Endodermal cell (in vitro differentiated cells): ENCODE data around the gene DTNB. TPM values are rescaled to one million over a fixed set of nuclear protein-coding genes. Genes with fewer than 3 reads are reported as not detected.

Experiments used
- DNase-seq: peaks from one replicate; pipeline ENCODE4 v3.0.0-alpha.2; 2017
- H3K27ac ChIP-seq: 2 replicates; pipeline ENCODE4 v1.5.1; 2013; ENCODE audit warnings: mild to moderate bottlenecking, low read depth, low read length, moderate library complexity
- H3K27me3 ChIP-seq: 2 replicates; pipeline ENCODE4 v1.6.1; 2013; ENCODE audit warnings: mild to moderate bottlenecking, low read length, moderate library complexity; ENCODE audit not compliant: insufficient read depth, control insufficient read depth, poor library complexity, severe bottlenecking
- H3K36me3 ChIP-seq: 2 replicates; pipeline ENCODE4 v1.7.0; 2013; ENCODE audit warnings: mild to moderate bottlenecking, low read length, moderate library complexity; ENCODE audit not compliant: control insufficient read depth, insufficient read depth
- H3K4me1 ChIP-seq: one replicate; pipeline ENCODE4 v1.7.0; 2013; ENCODE audit warnings: low read length; ENCODE audit not compliant: control insufficient read depth, insufficient read depth
- H3K4me3 ChIP-seq: 2 replicates; pipeline ENCODE4 v1.5.1; 2013; ENCODE audit warnings: mild to moderate bottlenecking, low read length, moderate library complexity
- H3K9ac ChIP-seq: 2 replicates; pipeline ENCODE4 v1.6.1; 2013; ENCODE audit warnings: mild to moderate bottlenecking, low read length, moderate library complexity; ENCODE audit not compliant: poor library complexity, severe bottlenecking; ENCODE audit errors: extremely low read depth
- H3K9me3 ChIP-seq: 2 replicates; pipeline ENCODE4 v1.6.1; 2013; ENCODE audit warnings: mild to moderate bottlenecking, low read length, moderate library complexity; ENCODE audit not compliant: control insufficient read depth
- H3K27ac Mint-ChIP-seq: 2 replicates; pipeline ENCODE4 v1.8.0; 2020; ENCODE audit warnings: mixed read lengths
- H3K27me3 Mint-ChIP-seq: 2 replicates; pipeline ENCODE4 v1.8.0; 2021; ENCODE audit warnings: mild to moderate bottlenecking, mixed read lengths; ENCODE audit not compliant: insufficient read depth
- H3K36me3 Mint-ChIP-seq: 2 replicates; pipeline ENCODE4 v1.8.0; 2020; ENCODE audit warnings: low read depth, mixed read lengths
- H3K4me1 Mint-ChIP-seq: 2 replicates; pipeline ENCODE4 v1.8.0; 2020; ENCODE audit warnings: mixed read lengths
- H3K4me3 Mint-ChIP-seq: 2 replicates; pipeline ENCODE4 v1.8.0; 2020; ENCODE audit warnings: mild to moderate bottlenecking, moderate library complexity, mixed read lengths
- H3K9me3 Mint-ChIP-seq: 2 replicates; pipeline ENCODE4 v1.8.0; 2020; ENCODE audit warnings: mild to moderate bottlenecking, mixed read lengths
- WGBS, 2 experiments: methylation state at CpG; one replicate each; pipeline versions ENCODE4 v1.1.5 to v1.1.7; 2013; ENCODE audit warnings: missing lambda C conversion rate in 2 of 2, mixed read lengths in 1 of 2; ENCODE audit not compliant: insufficient coverage in 1 of 2, insufficient read length in 1 of 2; 5-methylcytosine and 5-hydroxymethylcytosine counted together
- total RNA-seq, 2 donors: library from RNA; stranded (reverse); fragmentation: NEBNext Ultra II Directional in 1 of 2; extraction: Animal tissue kit (Norgen Biotek cat#: 25700) in 1 of 2; gene quantifications; 2 replicates in 1 of 2; 3 replicates in 1 of 2; pipeline ENCODE4 v1.2.1, GENCODE V29; 2021
- TF ChIP-seq, protein P1 (sequence below): fragments of 200-600 bp; sonication (generic); conservative IDR thresholded peaks from 2 replicates; pipeline ENCODE4 v1.5.0; 2021; ENCODE audit warnings: antibody characterized with exemption, mild to moderate bottlenecking

DTNB gene
- total RNA-seq, 2 donors from 2014 or later: 38.8 to 48.7 TPM

DNA sequence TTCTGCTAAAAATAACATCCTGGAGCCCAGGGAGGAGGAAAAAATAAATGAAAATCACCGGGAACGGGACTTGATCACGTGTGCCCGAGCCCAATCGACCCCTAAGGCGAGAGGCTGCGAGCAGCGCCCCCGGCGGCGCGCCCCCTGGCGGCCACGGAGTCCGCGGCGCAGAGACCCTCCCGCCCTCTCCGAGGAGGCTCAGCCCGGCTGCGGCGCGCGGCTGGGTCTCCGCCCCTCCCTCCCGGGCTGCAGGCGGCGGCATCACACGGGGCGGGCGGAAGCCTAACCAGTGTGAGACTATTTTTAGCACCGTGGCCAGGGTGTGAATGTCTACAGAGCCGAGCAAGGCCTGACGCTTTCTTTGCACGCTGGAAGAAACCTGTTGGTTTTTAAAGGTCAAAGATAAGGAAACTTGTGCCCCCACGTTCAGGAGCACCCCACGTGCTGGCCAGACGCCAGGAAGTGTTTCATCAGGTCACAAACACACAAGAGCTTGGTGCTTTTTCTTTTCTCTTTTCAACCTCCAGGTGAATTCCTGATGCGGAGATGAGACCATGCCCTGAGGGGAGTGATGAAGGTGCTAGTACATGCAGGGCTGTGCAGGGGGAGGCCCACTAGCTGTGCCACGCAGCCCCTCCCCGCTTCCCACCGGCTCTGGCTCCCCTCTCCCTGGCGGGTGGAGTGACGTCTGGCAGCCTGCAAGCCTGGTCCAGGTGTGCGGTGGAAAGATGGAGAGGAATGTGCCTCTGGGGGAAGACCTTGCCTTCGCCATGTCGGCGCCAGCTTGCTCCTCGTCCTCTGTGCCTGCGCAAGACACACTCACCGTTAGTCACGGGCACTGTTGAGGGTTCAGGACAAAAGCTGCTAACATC is 296.4 kb downstream of the DTNB start:
- peak overlapping the region; percentile 76 for H3K27ac Mint-ChIP-seq
- WGBS, 2 experiments: 6 to 21% methylated on average over 22 to 52 of the region's 52 CpGs
- peaks cover 8% of the 10 kb centered on the region for H3K36me3 Mint-ChIP-seq
- Histone ChIP-seq H3K4me3 (peak overlapping the region; percentile 66), H3K4me1 (peaks cover 6% of the 10 kb centered on the region), H3K9ac (no peak overlapping the region), H3K27ac (no peak overlapping the region), H3K27me3 (no peaks in the 10 kb centered on the region), H3K36me3 (no peaks in the 10 kb centered on the region), H3K9me3 (no peaks in the 10 kb centered on the region)
- H3K4me3 Mint-ChIP-seq: peak overlapping the region; percentile 40
- peaks cover 14% of the 10 kb centered on the region for H3K9me3 Mint-ChIP-seq
- DNase-seq: peak; percentile 97
- TF ChIP-seq, protein P1, sequence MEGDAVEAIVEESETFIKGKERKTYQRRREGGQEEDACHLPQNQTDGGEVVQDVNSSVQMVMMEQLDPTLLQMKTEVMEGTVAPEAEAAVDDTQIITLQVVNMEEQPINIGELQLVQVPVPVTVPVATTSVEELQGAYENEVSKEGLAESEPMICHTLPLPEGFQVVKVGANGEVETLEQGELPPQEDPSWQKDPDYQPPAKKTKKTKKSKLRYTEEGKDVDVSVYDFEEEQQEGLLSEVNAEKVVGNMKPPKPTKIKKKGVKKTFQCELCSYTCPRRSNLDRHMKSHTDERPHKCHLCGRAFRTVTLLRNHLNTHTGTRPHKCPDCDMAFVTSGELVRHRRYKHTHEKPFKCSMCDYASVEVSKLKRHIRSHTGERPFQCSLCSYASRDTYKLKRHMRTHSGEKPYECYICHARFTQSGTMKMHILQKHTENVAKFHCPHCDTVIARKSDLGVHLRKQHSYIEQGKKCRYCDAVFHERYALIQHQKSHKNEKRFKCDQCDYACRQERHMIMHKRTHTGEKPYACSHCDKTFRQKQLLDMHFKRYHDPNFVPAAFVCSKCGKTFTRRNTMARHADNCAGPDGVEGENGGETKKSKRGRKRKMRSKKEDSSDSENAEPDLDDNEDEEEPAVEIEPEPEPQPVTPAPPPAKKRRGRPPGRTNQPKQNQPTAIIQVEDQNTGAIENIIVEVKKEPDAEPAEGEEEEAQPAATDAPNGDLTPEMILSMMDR: peak; percentile 100
- H3K4me1 Mint-ChIP-seq: peaks cover 17% of the 10 kb centered on the region
- H3K27me3 Mint-ChIP-seq: peaks cover 25% of the 10 kb centered on the region

DNA sequence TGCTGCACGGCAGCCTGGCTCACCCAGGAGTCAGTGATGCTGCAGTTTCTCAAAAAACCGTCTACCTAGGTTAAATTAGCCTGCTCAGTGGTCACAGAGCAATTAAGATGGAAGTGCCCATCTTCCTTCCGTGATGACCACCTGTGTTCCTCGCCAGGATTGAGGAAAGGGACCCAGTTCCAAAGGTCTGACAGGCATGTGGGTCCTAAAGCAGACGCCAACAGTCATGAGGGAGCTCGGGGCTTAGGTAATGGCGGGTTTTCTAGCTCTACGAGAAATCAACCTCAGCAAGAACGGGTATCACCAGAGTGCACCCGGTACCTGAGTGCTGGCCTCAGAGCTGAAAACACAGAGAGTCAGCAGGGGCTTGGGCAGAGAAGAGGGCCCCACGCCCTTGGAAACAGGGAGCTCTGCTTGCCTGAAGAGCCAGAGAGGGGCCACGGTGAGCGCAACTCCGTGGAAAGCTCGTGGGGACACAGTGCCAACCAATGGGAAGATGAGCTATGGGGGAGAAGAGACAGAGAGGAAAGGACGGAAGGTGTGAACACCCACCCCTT is 297.3 kb downstream of the DTNB start:
- no peak overlapping the region for H3K27ac Mint-ChIP-seq
- peaks cover 23% of the 10 kb centered on the region for H3K4me1 Mint-ChIP-seq
- Histone ChIP-seq H3K9ac (no peak overlapping the region), H3K9me3 (no peaks in the 10 kb centered on the region), H3K27ac (no peak overlapping the region), H3K4me3 (no peak overlapping the region), H3K36me3 (no peaks in the 10 kb centered on the region), H3K4me1 (peaks cover 6% of the 10 kb centered on the region), H3K27me3 (no peaks in the 10 kb centered on the region)
- TF ChIP-seq, protein P1: no peak
- peaks cover 8% of the 10 kb centered on the region for H3K36me3 Mint-ChIP-seq
- peaks cover 14% of the 10 kb centered on the region for H3K9me3 Mint-ChIP-seq
- no peak overlapping the region for H3K4me3 Mint-ChIP-seq
- no peak for DNase-seq
- peaks cover 25% of the 10 kb centered on the region for H3K27me3 Mint-ChIP-seq
- WGBS, 2 experiments: 88 to 89% methylated on average over 14 to 16 of the region's 16 CpGs

DNA sequence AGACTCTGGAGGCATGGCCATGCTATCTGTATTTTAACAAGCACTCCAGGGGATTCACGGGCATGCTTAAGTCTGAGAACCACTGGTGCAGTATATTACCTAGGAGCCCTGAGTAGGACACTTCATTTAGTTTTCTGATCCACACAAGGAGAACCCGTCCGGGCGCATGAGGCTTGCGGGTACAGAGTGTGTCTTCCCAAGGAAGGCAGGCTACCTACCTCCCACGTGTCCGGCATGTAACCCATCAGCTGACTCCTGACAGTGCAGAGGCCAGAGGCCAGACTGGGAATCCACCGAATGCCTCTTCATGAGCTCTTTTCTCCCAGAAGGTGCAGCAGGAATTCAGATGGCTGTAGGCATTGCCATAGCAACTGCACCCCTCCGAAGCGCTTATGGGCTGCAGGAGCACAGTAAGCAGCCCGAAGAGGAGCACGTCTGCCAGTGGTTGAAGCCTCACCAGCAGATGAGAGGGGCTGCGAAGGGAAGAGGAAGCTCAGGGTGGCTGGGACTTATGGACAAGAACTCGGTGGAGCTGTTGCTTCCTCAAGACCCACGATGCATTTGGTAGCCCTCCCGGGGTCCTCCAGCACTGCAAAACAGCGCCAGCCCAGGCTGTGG is 297.9 kb downstream of the DTNB start:
- WGBS, 2 experiments: 90 to 93% methylated on average over 17 of the region's 17 CpGs
- H3K27me3 Mint-ChIP-seq: peaks cover 25% of the 10 kb centered on the region

More for the DNA sequence above, 297.9 kb downstream of the DTNB start:
- Histone ChIP-seq H3K9me3 (no peaks in the 10 kb centered on the region), H3K9ac (no peak overlapping the region), H3K36me3 (no peaks in the 10 kb centered on the region), H3K27ac (no peak overlapping the region), H3K4me1 (peaks cover 6% of the 10 kb centered on the region), H3K27me3 (no peaks in the 10 kb centered on the region), H3K4me3 (no peak overlapping the region)
- DNase-seq: peak; percentile 46
- H3K27ac Mint-ChIP-seq: no peak overlapping the region
- peaks cover 23% of the 10 kb centered on the region for H3K4me1 Mint-ChIP-seq
- TF ChIP-seq, protein P1: no peak
- H3K36me3 Mint-ChIP-seq: peaks cover 8% of the 10 kb centered on the region
- H3K9me3 Mint-ChIP-seq: peaks cover 14% of the 10 kb centered on the region
- no peak overlapping the region for H3K4me3 Mint-ChIP-seq
